Measurements from ENCODE around the gene GMEB2.

GMEB2 gene

DNA sequence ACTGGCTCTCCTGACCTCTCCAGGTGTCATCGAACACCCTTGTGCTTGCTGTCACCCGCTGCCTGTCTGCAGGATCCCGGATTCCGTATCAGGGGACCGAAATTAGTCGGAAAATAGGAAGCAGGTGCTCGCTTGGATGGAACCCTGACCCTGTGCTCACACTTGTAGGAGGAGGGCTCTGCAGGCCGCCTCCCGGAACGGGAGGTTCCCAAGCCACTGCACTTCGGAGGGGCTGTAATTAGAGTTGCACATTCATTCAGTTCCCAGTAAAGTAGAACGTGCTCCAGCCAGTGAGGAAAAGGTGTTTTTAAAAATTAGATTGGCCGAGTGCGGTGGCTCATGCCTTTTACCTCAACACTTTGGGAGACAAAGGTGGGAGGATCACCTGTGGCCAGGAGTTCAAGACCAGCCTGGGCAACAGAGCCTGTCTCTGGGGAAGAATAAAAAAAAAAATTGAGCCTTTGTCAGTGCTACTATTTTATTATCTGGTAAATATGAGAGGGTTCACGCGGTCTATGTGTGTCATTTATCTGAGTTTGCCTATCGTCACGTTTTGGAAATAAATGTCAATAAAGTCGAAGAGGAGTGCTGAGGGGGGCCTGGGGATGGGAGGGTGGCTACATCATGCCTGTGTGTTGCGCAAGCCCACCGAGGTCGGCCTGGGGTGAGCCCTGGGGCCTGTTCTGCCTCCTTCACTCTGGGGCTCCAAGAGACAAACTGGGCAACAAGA, 1.5 kb upstream of the GMEB2 start:
- H3K4me3 ChIP-seq (ENCODE audit: insufficient read depth in 1 of 2, low read depth in 1 of 2, low read length in 2 of 2): peak overlapping the region in 1 of 2 experiments; percentile 91
- peak overlapping the region; percentile 56 for H3K4me2 ChIP-seq (ENCODE audit: low read length, poor library complexity, severe bottlenecking)
- no peak overlapping the region for H4K8ac ChIP-seq (ENCODE audit: low read length)
- no peak overlapping the region for H2BK120ac ChIP-seq (ENCODE audit: low read depth, low read length)
- WGBS: 89% methylated on average over 22 of the region's 22 CpGs
- no peak overlapping the region for H3K4ac ChIP-seq (ENCODE audit: low read depth in 1 of 2, low read length in 2 of 2)
- H3K14ac ChIP-seq (ENCODE audit: low read length in 2 of 2): no peak overlapping the region
- peaks cover 26% of the 10 kb centered on the region for H3K4me1 ChIP-seq (ENCODE audit: control insufficient read depth, insufficient read depth, low read depth, low read length)
- H3K9me3 ChIP-seq (ENCODE audit: control insufficient read depth, low read length): no peaks in the 10 kb centered on the region
- no peak overlapping the region for H2AK5ac ChIP-seq (ENCODE audit: low read length, severe bottlenecking)
- no peak for DNase-seq
- H3K27ac ChIP-seq (ENCODE audit: low read length, poor library complexity, severe bottlenecking): no peak overlapping the region
- no peak overlapping the region for H2BK5ac ChIP-seq (ENCODE audit: low read depth, low read length, poor library complexity, severe bottlenecking)
- peak overlapping the region; percentile 94 for H3K9ac ChIP-seq (ENCODE audit: low read length)
- peaks cover 11% of the 10 kb centered on the region for H3K79me1 ChIP-seq (replicated peaks; ENCODE audit: low read length, poor library complexity, severe bottlenecking)
- no peak overlapping the region for H2BK12ac ChIP-seq (ENCODE audit: low read length in 2 of 2)
- H3K36me3 ChIP-seq (ENCODE audit: control insufficient read depth in 1 of 2, insufficient read depth in 2 of 2, low read depth in 1 of 2, low read length in 2 of 2): no peaks in the 10 kb centered on the region
- no peak overlapping the region for H3K18ac ChIP-seq (ENCODE audit: low read depth in 1 of 2, low read length in 2 of 2)
- H4K91ac ChIP-seq (ENCODE audit: low read length): no peak overlapping the region
- no peak overlapping the region for H2AFZ ChIP-seq (ENCODE audit: low read depth, low read length)
- no peak overlapping the region for H2BK15ac ChIP-seq (ENCODE audit: low read depth, poor library complexity, severe bottlenecking)
- H3K23ac ChIP-seq (ENCODE audit: low read length in 2 of 2): no peak overlapping the region
- no peaks in the 10 kb centered on the region for H3K27me3 ChIP-seq (ENCODE audit: control insufficient read depth in 1 of 2, insufficient read depth in 1 of 2, low read length in 2 of 2)

DNA sequence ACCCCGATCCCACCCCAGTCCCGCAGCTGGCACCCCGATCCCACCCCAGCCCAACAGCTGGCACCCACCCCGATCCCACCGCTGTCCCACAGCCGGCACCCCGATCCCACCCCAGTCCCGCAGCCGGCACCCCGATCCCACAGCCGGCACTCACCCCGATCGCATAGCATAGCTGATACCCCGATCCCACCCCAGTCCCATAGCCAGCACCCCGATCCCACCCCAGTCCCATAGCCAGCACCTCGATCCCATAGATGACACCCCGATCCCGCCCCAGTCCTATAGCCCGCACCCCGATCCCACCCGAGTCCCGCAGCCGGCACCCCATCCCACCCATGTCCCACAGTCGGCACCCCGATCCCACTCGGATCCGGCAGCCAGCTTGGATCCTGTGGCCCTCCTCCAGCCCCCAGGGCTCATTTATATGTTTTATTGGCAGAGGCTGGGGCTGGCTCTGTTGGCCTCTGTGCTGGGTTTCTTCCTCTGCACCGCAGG, 897 bp upstream of the GMEB2 start:
- no peak overlapping the region for H2BK12ac ChIP-seq (ENCODE audit: low read length in 2 of 2)
- peak overlapping the region; percentile 94 for H3K9ac ChIP-seq (ENCODE audit: low read length)
- peak overlapping the region; percentile 36 for H4K8ac ChIP-seq (ENCODE audit: low read length)
- peaks cover 11% of the 10 kb centered on the region for H3K79me1 ChIP-seq (replicated peaks; ENCODE audit: low read length, poor library complexity, severe bottlenecking)
- peaks cover 26% of the 10 kb centered on the region for H3K4me1 ChIP-seq (ENCODE audit: control insufficient read depth, insufficient read depth, low read depth, low read length)
- H4K91ac ChIP-seq (ENCODE audit: low read length): peak overlapping the region; percentile 94
- H3K18ac ChIP-seq (ENCODE audit: low read depth in 1 of 2, low read length in 2 of 2): no peak overlapping the region
- H2AFZ ChIP-seq (ENCODE audit: low read depth, low read length): no peak overlapping the region
- no peak overlapping the region for H2AK5ac ChIP-seq (ENCODE audit: low read length, severe bottlenecking)
- no peak overlapping the region for H3K14ac ChIP-seq (ENCODE audit: low read length in 2 of 2)
- H3K4me3 ChIP-seq (ENCODE audit: insufficient read depth in 1 of 2, low read depth in 1 of 2, low read length in 2 of 2): peak overlapping the region; percentile 91 to 94
- H3K4ac ChIP-seq (ENCODE audit: low read depth in 1 of 2, low read length in 2 of 2): no peak overlapping the region
- no peak overlapping the region for H3K23ac ChIP-seq (ENCODE audit: low read length in 2 of 2)
- no peak overlapping the region for H2BK5ac ChIP-seq (ENCODE audit: low read depth, low read length, poor library complexity, severe bottlenecking)
- H3K9me3 ChIP-seq (ENCODE audit: control insufficient read depth, low read length): no peaks in the 10 kb centered on the region
- H2BK15ac ChIP-seq (ENCODE audit: low read depth, poor library complexity, severe bottlenecking): peak overlapping the region; percentile 84
- WGBS: 81% methylated on average over 28 of the region's 28 CpGs
- no peak overlapping the region for H2BK120ac ChIP-seq (ENCODE audit: low read depth, low read length)
- H3K27ac ChIP-seq (ENCODE audit: low read length, poor library complexity, severe bottlenecking): no peak overlapping the region
- DNase-seq: no peak
- no peaks in the 10 kb centered on the region for H3K27me3 ChIP-seq (ENCODE audit: control insufficient read depth in 1 of 2, insufficient read depth in 1 of 2, low read length in 2 of 2)
- peaks cover 0 to under 1% of the 10 kb centered on the region in 2 experiments for H3K36me3 ChIP-seq (ENCODE audit: control insufficient read depth in 1 of 2, insufficient read depth in 2 of 2, low read depth in 1 of 2, low read length in 2 of 2)
- H3K4me2 ChIP-seq (ENCODE audit: low read length, poor library complexity, severe bottlenecking): peak overlapping the region; percentile 56

DNA sequence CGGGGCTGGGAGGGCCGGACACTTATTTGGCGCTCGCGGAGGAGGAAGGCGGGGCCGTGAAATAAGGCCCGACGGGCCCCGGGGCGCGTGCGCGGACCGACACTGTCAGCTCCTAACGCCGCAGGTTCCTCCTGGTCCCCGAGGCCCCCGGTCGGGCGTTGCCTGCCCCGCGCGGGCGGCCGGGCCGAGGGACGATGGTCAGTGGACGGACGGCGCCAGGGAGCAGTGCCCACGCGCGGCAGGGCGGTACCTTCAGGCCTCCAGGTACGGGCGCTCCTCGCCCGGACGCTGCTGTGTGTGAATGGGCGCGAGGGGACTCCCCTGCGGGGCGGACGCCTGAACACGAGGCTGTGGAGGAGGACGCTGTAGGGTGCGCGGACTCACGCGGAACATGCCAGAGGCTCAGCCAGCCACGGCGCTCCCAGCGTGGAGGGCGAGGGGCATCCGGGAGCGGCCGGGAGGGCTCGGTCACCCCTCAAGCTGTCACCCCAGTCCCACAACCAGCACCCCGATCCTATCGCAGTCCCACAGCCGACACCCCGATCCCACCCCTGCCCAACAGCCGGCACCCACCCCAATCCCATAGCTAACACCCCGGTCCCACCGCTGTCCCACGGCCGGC, 339 bp upstream of the GMEB2 start:
- H2BK5ac ChIP-seq (ENCODE audit: low read depth, low read length, poor library complexity, severe bottlenecking): no peak overlapping the region
- peak overlapping the region; percentile 16 to 94 for H3K18ac ChIP-seq (ENCODE audit: low read depth in 1 of 2, low read length in 2 of 2)
- H2BK15ac ChIP-seq (ENCODE audit: low read depth, poor library complexity, severe bottlenecking): no peak overlapping the region
- H2AK5ac ChIP-seq (ENCODE audit: low read length, severe bottlenecking): no peak overlapping the region
- peak overlapping the region; percentile 3 to 33 for H3K4ac ChIP-seq (ENCODE audit: low read depth in 1 of 2, low read length in 2 of 2)
- peak overlapping the region in 1 of 2 experiments; percentile 37 for H2BK12ac ChIP-seq (ENCODE audit: low read length in 2 of 2)
- H4K8ac ChIP-seq (ENCODE audit: low read length): peak overlapping the region; percentile 96
- peak overlapping the region; percentile 94 for H4K91ac ChIP-seq (ENCODE audit: low read length)
- H3K14ac ChIP-seq (ENCODE audit: low read length in 2 of 2): peak overlapping the region in 1 of 2 experiments; percentile 99
- H2BK120ac ChIP-seq (ENCODE audit: low read depth, low read length): peak overlapping the region; percentile 99
- peak overlapping the region; percentile 30 for H2AFZ ChIP-seq (ENCODE audit: low read depth, low read length)
- H3K36me3 ChIP-seq (ENCODE audit: control insufficient read depth in 1 of 2, insufficient read depth in 2 of 2, low read depth in 1 of 2, low read length in 2 of 2): peaks cover 0 to 3% of the 10 kb centered on the region in 2 experiments
- H3K79me1 ChIP-seq (replicated peaks; ENCODE audit: low read length, poor library complexity, severe bottlenecking): peaks cover 16% of the 10 kb centered on the region
- WGBS: 3% methylated on average over 47 of the region's 68 CpGs
- peak overlapping the region; percentile 56 for H3K4me2 ChIP-seq (ENCODE audit: low read length, poor library complexity, severe bottlenecking)
- peak overlapping the region; percentile 94 for H3K9ac ChIP-seq (ENCODE audit: low read length)
- no peaks in the 10 kb centered on the region for H3K9me3 ChIP-seq (ENCODE audit: control insufficient read depth, low read length)
- peak; percentile 94 for DNase-seq
- peaks cover 26% of the 10 kb centered on the region for H3K4me1 ChIP-seq (ENCODE audit: control insufficient read depth, insufficient read depth, low read depth, low read length)
- H3K4me3 ChIP-seq (ENCODE audit: insufficient read depth in 1 of 2, low read depth in 1 of 2, low read length in 2 of 2): peak overlapping the region; percentile 91 to 94
- peak overlapping the region in 1 of 2 experiments; percentile 98 for H3K23ac ChIP-seq (ENCODE audit: low read length in 2 of 2)
- no peak overlapping the region for H3K27ac ChIP-seq (ENCODE audit: low read length, poor library complexity, severe bottlenecking)
- no peaks in the 10 kb centered on the region for H3K27me3 ChIP-seq (ENCODE audit: control insufficient read depth in 1 of 2, insufficient read depth in 1 of 2, low read length in 2 of 2)
